Tibial nerve (tissue), 4 donors: Measurements from ENCODE around the gene HMX1.

ENCODE experiments used
- EP300 ChIP-seq, 2 donors: sonication (generic); formaldehyde crosslinking; IDR thresholded peaks; one replicate each; pipeline ENCODE4 v1.6.1; 2017; ENCODE audit warnings: antibody characterized with exemption in 2 of 2, mild to moderate bottlenecking in 1 of 2
- TF ChIP-seq, protein P1 (sequence below), 5 experiments: fragments of 200-600 bp in 3 of 5; fragments of 450-650 bp in 2 of 5; sonication (generic) in 3 of 5; IDR thresholded peaks; one replicate each; pipeline ENCODE4 v1.5.1; 2016 to 2019; ENCODE audit warnings: antibody characterized with exemption in 5 of 5, mild to moderate bottlenecking in 3 of 5, moderate library complexity in 2 of 5

GRCh38 chr4:8891646-8892555 lies 20.3 kb upstream of the HMX1 start:
- TF ChIP-seq, protein P1, sequence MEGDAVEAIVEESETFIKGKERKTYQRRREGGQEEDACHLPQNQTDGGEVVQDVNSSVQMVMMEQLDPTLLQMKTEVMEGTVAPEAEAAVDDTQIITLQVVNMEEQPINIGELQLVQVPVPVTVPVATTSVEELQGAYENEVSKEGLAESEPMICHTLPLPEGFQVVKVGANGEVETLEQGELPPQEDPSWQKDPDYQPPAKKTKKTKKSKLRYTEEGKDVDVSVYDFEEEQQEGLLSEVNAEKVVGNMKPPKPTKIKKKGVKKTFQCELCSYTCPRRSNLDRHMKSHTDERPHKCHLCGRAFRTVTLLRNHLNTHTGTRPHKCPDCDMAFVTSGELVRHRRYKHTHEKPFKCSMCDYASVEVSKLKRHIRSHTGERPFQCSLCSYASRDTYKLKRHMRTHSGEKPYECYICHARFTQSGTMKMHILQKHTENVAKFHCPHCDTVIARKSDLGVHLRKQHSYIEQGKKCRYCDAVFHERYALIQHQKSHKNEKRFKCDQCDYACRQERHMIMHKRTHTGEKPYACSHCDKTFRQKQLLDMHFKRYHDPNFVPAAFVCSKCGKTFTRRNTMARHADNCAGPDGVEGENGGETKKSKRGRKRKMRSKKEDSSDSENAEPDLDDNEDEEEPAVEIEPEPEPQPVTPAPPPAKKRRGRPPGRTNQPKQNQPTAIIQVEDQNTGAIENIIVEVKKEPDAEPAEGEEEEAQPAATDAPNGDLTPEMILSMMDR (IDR thresholded peaks at IDR 0.05), result no peak
- no peak for TF ChIP-seq EP300 (IDR thresholded peaks at IDR 0.05)
